Activated naive CD4-positive, alpha-beta T cell treated with anti-CD3 and anti-CD28 coated beads, Interleukin-2, amount 50 U/mL, for 16 hours (primary cell): ENCODE results near the gene AZU1.
"Not testable (repeated sequence)": the region's sequence is repeated elsewhere in the genome, so short reads cannot be mapped to it uniquely, and the experiment has no call there.

Experiments
- DNase-seq: peaks from one replicate; pipeline ENCODE4 v3.0.0-alpha.2; 2020

The AZU1 gene

GRCh38 chr19:810883-811489, 16.7 kb upstream of the AZU1 start:
- DNase-seq = no peak

- DNase-seq = no peak
These were observed 16.1 kb upstream of the AZU1 start for GRCh38 chr19:811506-812048.

- no peak for DNase-seq
These were observed 15.4 kb upstream of the AZU1 start for GRCh38 chr19:812049-812746.

GRCh38 chr19:812747-813218, 14.9 kb upstream of the AZU1 start:
- no peak for DNase-seq

GRCh38 chr19:813219-814151, 14.2 kb upstream of the AZU1 start:
- no peak for DNase-seq

- DNase-seq = no peak
These were observed 13.2 kb upstream of the AZU1 start for GRCh38 chr19:814152-815078.

- DNase-seq = no peak
These were observed 12.4 kb upstream of the AZU1 start for GRCh38 chr19:815079-815774.

- DNase-seq = no peak
These were observed 11.7 kb upstream of the AZU1 start for GRCh38 chr19:815775-816499.

GRCh38 chr19:816500-816857, 11.2 kb upstream of the AZU1 start:
- DNase-seq = no peak

GRCh38 chr19:820212-820611, 7.4 kb upstream of the AZU1 start:
- not testable (repeated sequence) for DNase-seq

- no peak for DNase-seq
These were observed 6.3 kb upstream of the AZU1 start for GRCh38 chr19:821231-821824.

- no peak for DNase-seq
These were observed 5.7 kb upstream of the AZU1 start, which contains the start of gene PLPPR3 for GRCh38 chr19:821825-822503. TSS of gene PLPPR3 (minus strand) at chr19:821955. CDS start at chr19:821559, 396 bp downstream.

- DNase-seq = no peak
These were observed 4.0 kb upstream of the AZU1 start for GRCh38 chr19:823565-824121.

GRCh38 chr19:824885-825284, 2.8 kb upstream of the AZU1 start:
- no peak for DNase-seq

- no peak for DNase-seq
These were observed 1.6 kb upstream of the AZU1 start for GRCh38 chr19:825897-826644.

GRCh38 chr19:827314-827709, 325 bp upstream of the AZU1 start:
- no peak for DNase-seq

- no peak for DNase-seq
These were observed 1.6 kb downstream of the AZU1 start for GRCh38 chr19:829129-829758.
